T-cell (primary cell): ENCODE data around the gene USP6NL. TPM values are rescaled to one million over a fixed set of nuclear protein-coding genes. Genes with fewer than 3 reads are reported as not detected.
"Not testable (repeated sequence)": the region's sequence is repeated elsewhere in the genome, so short reads cannot be mapped to it uniquely, and the experiment has no call there.

Experiments
- ATAC-seq, 4 experiments: fragments of 200-7000 bp in 3 of 4; fragments of 150-1000 bp in 1 of 4; cut with Tn5 transposase; replicated peaks in 1 of 4; 1 replicate in 3 of 4; 2 replicates in 1 of 4; pipeline ENCODE4 v1.10.0; 2021; ENCODE audit warnings: moderate library complexity in 3 of 4, mild to moderate bottlenecking in 2 of 4, moderate number of reproducible peaks in 1 of 4
- CTCF ChIA-PET, 2 donors: fragments of 300-600 bp; sonication (Branson Sonifier 250); formaldehyde crosslinking; loops; one replicate each; lab custom pipeline; 2022; ENCODE audit warnings: antibody characterized with exemption in 2 of 2; lab: Charles Lee
- POLR2A ChIA-PET, 2 donors: fragments of 300-600 bp; sonication (Branson Sonifier 250); formaldehyde crosslinking; loops; one replicate each; lab custom pipeline; 2022; ENCODE audit warnings: antibody characterized with exemption in 2 of 2; lab: Charles Lee
- DNase-seq, 35 experiments: peaks; one replicate each; pipeline versions ENCODE4 v3.0.0 to v3.0.0-alpha.2; 2013 to 2023
- H3K27ac ChIP-seq: one replicate; pipeline ENCODE4 v1.5.1; 2013; ENCODE audit warnings: low read length
- H3K27me3 ChIP-seq, 2 experiments: replicated peaks in 1 of 2; 1 replicate in 1 of 2; 2 replicates in 1 of 2; pipeline versions ENCODE4 v1.6.1 to v1.7.0; 2013; ENCODE audit warnings: low read length in 1 of 2, mixed read lengths in 1 of 2; ENCODE audit not compliant: control insufficient read depth in 2 of 2, insufficient read depth in 2 of 2; ENCODE audit errors: extremely low read depth in 1 of 2
- H3K36me3 ChIP-seq, 2 donors: 1 replicate in 1 of 2; 2 replicates in 1 of 2; pipeline versions ENCODE4 v1.6.1 to v1.7.0; 2013; ENCODE audit warnings: low read length in 1 of 2; ENCODE audit not compliant: control insufficient read depth in 2 of 2, insufficient read depth in 1 of 2; ENCODE audit errors: extremely low read depth in 1 of 2
- H3K4me1 ChIP-seq, 2 experiments: 1 replicate in 1 of 2; 2 replicates in 1 of 2; pipeline versions ENCODE4 v1.6.1 to v1.7.0; 2013; ENCODE audit warnings: low read length in 2 of 2, mixed read lengths in 1 of 2; ENCODE audit not compliant: insufficient read depth in 2 of 2, control insufficient read depth in 1 of 2; ENCODE audit errors: extremely low read depth in 1 of 2
- H3K4me3 ChIP-seq, 2 donors: 1 replicate in 1 of 2; 2 replicates in 1 of 2; pipeline versions ENCODE4 v1.5.1 to v1.7.0; 2013; ENCODE audit warnings: mild to moderate bottlenecking in 2 of 2, low read length in 1 of 2, moderate library complexity in 1 of 2; ENCODE audit not compliant: control insufficient read depth in 1 of 2; ENCODE audit errors: extremely low read depth in 1 of 2
- H3K9me3 ChIP-seq: 2 replicates; pipeline ENCODE4 v1.7.0; 2013
- H3K27ac Mint-ChIP-seq, 2 donors: one replicate each; pipeline ENCODE4 v1.8.0; 2020 to 2021; ENCODE audit warnings: mild to moderate bottlenecking in 2 of 2, mixed read lengths in 2 of 2
- H3K27me3 Mint-ChIP-seq, 2 donors: one replicate each; pipeline ENCODE4 v1.8.0; 2021 to 2022; ENCODE audit warnings: mixed read lengths in 2 of 2
- H3K36me3 Mint-ChIP-seq: one replicate; pipeline ENCODE4 v1.8.0; 2021; ENCODE audit warnings: mixed read lengths
- H3K4me1 Mint-ChIP-seq, 3 donors: one replicate each; pipeline ENCODE4 v1.8.0; 2020 to 2022; ENCODE audit warnings: mixed read lengths in 3 of 3, mild to moderate bottlenecking in 1 of 3
- H3K4me3 Mint-ChIP-seq, 3 donors: one replicate each; pipeline ENCODE4 v1.8.0; 2020 to 2022; ENCODE audit warnings: mild to moderate bottlenecking in 3 of 3, mixed read lengths in 3 of 3, moderate library complexity in 3 of 3
- H3K9me3 Mint-ChIP-seq, 3 donors: one replicate each; pipeline ENCODE4 v1.8.0; 2020 to 2022; ENCODE audit warnings: mixed read lengths in 3 of 3
- WGBS: methylation state at CpG from one replicate; pipeline ENCODE4 v1.1.5; 2013; ENCODE audit warnings: missing lambda C conversion rate; ENCODE audit not compliant: insufficient coverage; 5-methylcytosine and 5-hydroxymethylcytosine counted together
- total RNA-seq, 35 experiments: library from RNA in 6 of 35; stranded (reverse) in 6 of 35; fragments of 120-200 nt in 1 of 35; gene quantifications; one replicate each; pipeline versions ENCODE4 v1.2.1 to v1.2.4 and lab custom pipeline; 2013 to 2026

USP6NL gene
- total RNA-seq, 5 donors from 2014 or later (not counting 1 experiment from before 2014, with no cell fraction given): 3.9 to 7.6 (median 4.6) TPM

DNA sequence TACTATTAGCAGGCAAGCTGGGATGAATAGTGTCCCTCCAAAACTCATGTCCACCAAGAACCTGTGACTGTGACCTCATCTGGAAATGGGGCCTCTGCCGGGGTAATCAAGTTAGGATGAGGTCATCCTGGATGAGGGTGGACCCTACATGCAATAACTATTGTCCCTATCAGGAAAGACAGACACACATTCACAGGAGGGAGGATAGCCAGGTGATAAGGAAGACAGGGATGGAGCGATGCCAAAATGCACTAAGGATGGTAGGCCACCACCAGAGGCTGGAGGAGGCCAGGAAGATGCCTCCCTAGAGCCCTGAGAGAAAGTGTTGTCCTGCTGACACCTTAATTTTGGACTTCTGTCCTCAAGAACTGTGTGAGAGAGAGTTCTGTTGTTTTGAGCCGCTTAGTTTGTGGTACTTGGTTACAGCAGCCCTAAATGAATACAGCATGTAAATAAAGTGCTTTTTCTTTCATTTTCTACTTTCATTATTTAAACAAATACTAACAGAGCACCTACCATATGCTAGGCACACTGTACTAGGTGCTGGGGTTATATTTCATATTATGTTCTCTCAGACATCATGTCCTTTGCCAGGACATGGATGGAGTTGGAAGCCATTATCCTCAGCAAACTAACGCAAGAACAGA lies 111.9 kb downstream of the USP6NL start:
- H3K27ac ChIP-seq: no peak overlapping the region
- no peaks in the 10 kb centered on the region for H3K36me3 ChIP-seq
- Mint-ChIP-seq H3K4me3 (no peak overlapping the region), H3K9me3 (no peaks in the 10 kb centered on the region), H3K27me3 (no peaks in the 10 kb centered on the region), H3K4me1 (no peaks in the 10 kb centered on the region), H3K27ac (no peak overlapping the region), H3K36me3 (peaks cover 12% of the 10 kb centered on the region)
- H3K27me3 ChIP-seq: no peaks in the 10 kb centered on the region
- POLR2A ChIA-PET: no interaction called here
- ATAC-seq: no peak
- H3K4me3 ChIP-seq: no peak overlapping the region
- CTCF ChIA-PET: no interaction called here
- no peaks in the 10 kb centered on the region for H3K9me3 ChIP-seq
- WGBS: 100% methylated on average over 1 of the region's 4 CpGs
- no peak for DNase-seq
- H3K4me1 ChIP-seq: no peaks in the 10 kb centered on the region

GRCh38 chr10:11498399-11498798 lies 113.1 kb downstream of the USP6NL start:
- Mint-ChIP-seq H3K27ac (no peak overlapping the region), H3K36me3 (peaks cover 17% of the 10 kb centered on the region), H3K9me3 (no peaks in the 10 kb centered on the region), H3K4me3 (no peak overlapping the region), H3K27me3 (no peaks in the 10 kb centered on the region), H3K4me1 (no peaks in the 10 kb centered on the region)
- no peak overlapping the region for H3K27ac ChIP-seq
- DNase-seq (no peak), ATAC-seq (no peak)
- no peaks in the 10 kb centered on the region for H3K4me1 ChIP-seq
- WGBS: no CpG with 5 or more reads among the region's 2 CpGs
- no peak overlapping the region for H3K4me3 ChIP-seq
- POLR2A ChIA-PET: interaction anchor here in 1 of 2 donors (0.6 kb wide), 1 partner anchor 59 kb away, joined by 3 read pairs; no protein-coding TSS in a partner anchor
- no peaks in the 10 kb centered on the region for H3K27me3 ChIP-seq
- CTCF ChIA-PET: no interaction called here
- no peaks in the 10 kb centered on the region for H3K9me3 ChIP-seq
- H3K36me3 ChIP-seq: no peaks in the 10 kb centered on the region

DNA sequence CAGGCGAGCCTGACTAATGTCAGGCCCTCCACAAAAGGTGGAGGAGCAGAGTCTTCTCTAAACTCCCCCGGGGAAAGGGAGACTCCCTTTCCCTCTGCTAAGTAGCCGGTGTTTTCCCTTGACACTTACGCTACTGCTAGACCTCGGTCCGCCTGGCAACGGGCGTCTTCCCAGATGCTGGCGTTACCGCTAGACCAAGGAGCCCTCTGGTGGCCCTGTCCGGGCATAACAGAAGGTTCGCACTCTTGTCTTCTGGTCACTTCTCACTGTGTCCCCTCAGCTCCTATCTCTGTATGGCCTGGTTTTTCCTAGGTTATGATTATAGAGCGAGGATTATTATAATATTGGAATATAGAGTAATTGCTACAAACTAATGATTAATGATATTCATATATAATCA lies 116.5 kb downstream of the USP6NL start:
- peaks cover 35% of the 10 kb centered on the region for H3K36me3 Mint-ChIP-seq
- no CpG with 5 or more reads among the region's 13 CpGs for WGBS
- H3K36me3 ChIP-seq, ATAC-seq, DNase-seq, H3K4me1 Mint-ChIP-seq, H3K9me3 ChIP-seq, H3K27me3 Mint-ChIP-seq, H3K27me3 ChIP-seq, H3K27ac Mint-ChIP-seq, H3K9me3 Mint-ChIP-seq, H3K27ac ChIP-seq, POLR2A ChIA-PET, H3K4me3 Mint-ChIP-seq, H3K4me3 ChIP-seq, CTCF ChIA-PET, H3K4me1 ChIP-seq: not testable (repeated sequence)

- POLR2A ChIA-PET: no interaction called here
- Histone ChIP-seq H3K4me3 (no peak overlapping the region), H3K27ac (no peak overlapping the region), H3K27me3 (no peaks in the 10 kb centered on the region), H3K9me3 (no peaks in the 10 kb centered on the region), H3K36me3 (no peaks in the 10 kb centered on the region), H3K4me1 (no peaks in the 10 kb centered on the region)
- H3K36me3 Mint-ChIP-seq: peaks cover 37% of the 10 kb centered on the region
- H3K4me1 Mint-ChIP-seq: no peaks in the 10 kb centered on the region
- ATAC-seq (no peak), DNase-seq (no peak)
- H3K27ac Mint-ChIP-seq: no peak overlapping the region
- CTCF ChIA-PET: no interaction called here
- no peak overlapping the region for H3K4me3 Mint-ChIP-seq
- 98% methylated on average over 6 of the region's 6 CpGs for WGBS
- no peaks in the 10 kb centered on the region for H3K27me3 Mint-ChIP-seq
- no peaks in the 10 kb centered on the region for H3K9me3 Mint-ChIP-seq
Observed at GRCh38 chr10:11493646-11494045, 117.8 kb downstream of the USP6NL start.

DNA sequence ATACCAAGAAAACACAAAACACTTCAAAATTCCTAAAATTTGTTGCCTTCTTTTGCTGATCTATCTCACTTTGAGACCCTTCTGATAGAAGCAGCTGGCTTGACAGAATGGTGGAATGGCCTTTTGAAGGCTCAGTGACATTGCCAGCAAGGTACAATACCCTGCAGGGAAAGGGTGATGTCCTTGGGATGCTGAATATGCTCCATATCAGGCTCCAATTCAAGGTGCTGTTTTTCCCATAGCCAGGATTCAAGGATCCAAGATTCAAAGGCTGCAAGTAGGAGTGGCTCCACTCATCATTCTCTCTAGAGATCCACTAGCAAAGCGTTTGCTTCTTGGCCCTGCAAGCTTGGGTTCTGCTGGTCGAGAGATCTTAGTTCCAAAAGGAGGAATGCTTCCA lies 120.4 kb downstream of the USP6NL start:
- H3K4me3 Mint-ChIP-seq: no peak overlapping the region
- no peak overlapping the region for H3K27ac ChIP-seq
- no peaks in the 10 kb centered on the region for H3K27me3 ChIP-seq
- no peaks in the 10 kb centered on the region for H3K27me3 Mint-ChIP-seq
- no peaks in the 10 kb centered on the region for H3K9me3 Mint-ChIP-seq
- H3K4me3 ChIP-seq: no peak overlapping the region
- H3K4me1 Mint-ChIP-seq: no peaks in the 10 kb centered on the region
- peaks cover 42% of the 10 kb centered on the region for H3K36me3 Mint-ChIP-seq
- no peak for DNase-seq
- POLR2A ChIA-PET: no interaction called here
- no peaks in the 10 kb centered on the region for H3K36me3 ChIP-seq
- CTCF ChIA-PET: no interaction called here
- no peak for ATAC-seq
- no peaks in the 10 kb centered on the region for H3K4me1 ChIP-seq
- H3K27ac Mint-ChIP-seq: no peak overlapping the region
- no peaks in the 10 kb centered on the region for H3K9me3 ChIP-seq
- WGBS: 67% methylated on average over 1 of the region's 2 CpGs

DNA sequence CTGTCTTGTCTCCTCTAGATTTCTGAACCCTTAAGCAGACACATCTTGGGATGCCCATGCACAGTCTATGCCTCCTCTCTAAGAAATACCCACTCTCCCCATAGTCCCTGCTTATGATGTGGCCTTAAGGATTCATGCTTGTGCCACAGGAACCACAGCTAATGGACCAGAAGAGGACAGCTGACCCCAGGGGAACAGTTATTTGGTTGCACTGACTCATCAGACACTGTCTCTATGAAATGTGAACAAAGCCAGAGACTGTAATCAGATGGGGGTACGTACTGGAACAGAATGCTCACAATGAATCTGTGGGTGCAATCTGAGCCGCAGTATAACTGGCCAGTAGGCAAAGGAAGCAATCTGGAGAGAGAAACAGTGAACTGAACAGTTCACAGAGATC lies 121.9 kb downstream of the USP6NL start:
- H3K4me3 ChIP-seq: no peak overlapping the region
- H3K27me3 ChIP-seq: no peaks in the 10 kb centered on the region
- H3K9me3 Mint-ChIP-seq: no peaks in the 10 kb centered on the region
- 90% methylated on average over 1 of the region's 2 CpGs for WGBS
- ChIA-PET POLR2A (no interaction called here), CTCF (no interaction called here)
- ATAC-seq (no peak), DNase-seq (no peak)
- no peak overlapping the region for H3K27ac Mint-ChIP-seq
- no peak overlapping the region for H3K27ac ChIP-seq
- H3K4me1 ChIP-seq: no peaks in the 10 kb centered on the region
- H3K4me1 Mint-ChIP-seq: no peaks in the 10 kb centered on the region
- H3K9me3 ChIP-seq: no peaks in the 10 kb centered on the region
- no peak overlapping the region for H3K4me3 Mint-ChIP-seq
- no peaks in the 10 kb centered on the region for H3K36me3 ChIP-seq
- H3K27me3 Mint-ChIP-seq: no peaks in the 10 kb centered on the region
- H3K36me3 Mint-ChIP-seq: peaks cover 41% of the 10 kb centered on the region

- Mint-ChIP-seq H3K27me3 (no peaks in the 10 kb centered on the region), H3K4me1 (peaks cover 0 to 3% (median 0%) of the 10 kb centered on the region in 3 donors), H3K36me3 (peaks cover 38% of the 10 kb centered on the region), H3K9me3 (no peaks in the 10 kb centered on the region), H3K4me3 (no peak overlapping the region), H3K27ac (no peak overlapping the region)
- H3K9me3 ChIP-seq: no peaks in the 10 kb centered on the region
- no peak overlapping the region for H3K4me3 ChIP-seq
- no peaks in the 10 kb centered on the region for H3K4me1 ChIP-seq
- DNase-seq (no peak), ATAC-seq (no peak)
- 100% methylated on average over 3 of the region's 4 CpGs for WGBS
- H3K27me3 ChIP-seq: no peaks in the 10 kb centered on the region
- ChIA-PET CTCF (no interaction called here), POLR2A (no interaction called here)
- no peaks in the 10 kb centered on the region for H3K36me3 ChIP-seq
- H3K27ac ChIP-seq: no peak overlapping the region
Observed at GRCh38 chr10:11488126-11488525, 123.3 kb downstream of the USP6NL start.
